ENCODE results near the gene CDC42EP2. TPM values are rescaled to one million over a fixed set of nuclear protein-coding genes. Genes with fewer than 3 reads are reported as not detected.

Gene CDC42EP2
- total RNA-seq, 1 donor from 2014 or later, result 26.7 TPM

DNA sequence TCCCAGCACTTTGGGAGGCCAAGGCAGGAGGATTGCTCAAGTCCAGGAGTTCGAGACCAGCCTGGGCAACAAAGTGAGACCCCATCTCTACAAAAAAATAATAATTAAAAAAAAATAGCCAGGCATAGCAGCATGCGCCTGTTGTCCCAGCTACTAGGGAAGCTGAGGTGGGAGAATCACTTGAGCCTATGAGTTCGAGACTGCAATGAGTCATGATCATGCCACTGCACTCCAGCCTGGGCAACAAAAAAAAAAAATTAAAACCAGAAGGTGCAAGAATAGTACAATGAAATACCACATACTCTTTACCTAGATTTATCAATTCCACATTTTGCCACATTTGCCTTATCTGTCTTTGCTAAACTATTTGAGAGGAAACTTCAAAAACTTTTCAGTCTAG, 27.2 kb downstream of the CDC42EP2 start:
- Histone ChIP-seq H3K9ac (ENCODE audit: low read length) (no peak overlapping the region), H3K27me3 (ENCODE audit: insufficient read depth, low read length) (no peaks in the 10 kb centered on the region), H3K36me3 (ENCODE audit: insufficient read depth, low read length) (peaks cover 58% of the 10 kb centered on the region), H4K20me1 (ENCODE audit: insufficient read depth, low read length) (peaks cover 71% of the 10 kb centered on the region), H3K27ac (ENCODE audit: low read depth, low read length) (no peak overlapping the region), H3K79me2 (ENCODE audit: insufficient read depth, low read length) (peaks cover 37% of the 10 kb centered on the region), H3K9me3 (ENCODE audit: insufficient read depth, low read depth, low read length) (no peaks in the 10 kb centered on the region), H2AFZ (ENCODE audit: low read depth, low read length) (no peak overlapping the region), H3K4me3 (ENCODE audit: insufficient read depth, low read depth, low read length) (no peak overlapping the region), H3K4me1 (ENCODE audit: insufficient read depth, low read length) (no peaks in the 10 kb centered on the region), H3K4me2 (ENCODE audit: low read length) (no peak overlapping the region)
- FAIRE-seq (no peak), DNase-seq (ENCODE audit: low read depth) (no peak)
- H3K4me3 Mint-ChIP-seq (ENCODE audit: unreplicated experiment), result no peak overlapping the region
- peaks cover 19% of the 10 kb centered on the region for H3K4me1 Mint-ChIP-seq (ENCODE audit: low read depth, unreplicated experiment)
- no peaks in the 10 kb centered on the region for H3K9me3 Mint-ChIP-seq (ENCODE audit: unreplicated experiment)
- TF ChIP-seq, protein P1, sequence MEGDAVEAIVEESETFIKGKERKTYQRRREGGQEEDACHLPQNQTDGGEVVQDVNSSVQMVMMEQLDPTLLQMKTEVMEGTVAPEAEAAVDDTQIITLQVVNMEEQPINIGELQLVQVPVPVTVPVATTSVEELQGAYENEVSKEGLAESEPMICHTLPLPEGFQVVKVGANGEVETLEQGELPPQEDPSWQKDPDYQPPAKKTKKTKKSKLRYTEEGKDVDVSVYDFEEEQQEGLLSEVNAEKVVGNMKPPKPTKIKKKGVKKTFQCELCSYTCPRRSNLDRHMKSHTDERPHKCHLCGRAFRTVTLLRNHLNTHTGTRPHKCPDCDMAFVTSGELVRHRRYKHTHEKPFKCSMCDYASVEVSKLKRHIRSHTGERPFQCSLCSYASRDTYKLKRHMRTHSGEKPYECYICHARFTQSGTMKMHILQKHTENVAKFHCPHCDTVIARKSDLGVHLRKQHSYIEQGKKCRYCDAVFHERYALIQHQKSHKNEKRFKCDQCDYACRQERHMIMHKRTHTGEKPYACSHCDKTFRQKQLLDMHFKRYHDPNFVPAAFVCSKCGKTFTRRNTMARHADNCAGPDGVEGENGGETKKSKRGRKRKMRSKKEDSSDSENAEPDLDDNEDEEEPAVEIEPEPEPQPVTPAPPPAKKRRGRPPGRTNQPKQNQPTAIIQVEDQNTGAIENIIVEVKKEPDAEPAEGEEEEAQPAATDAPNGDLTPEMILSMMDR (IDR thresholded peaks at IDR 0.05; ENCODE audit: insufficient read depth, low read depth, low read length), result no peak
- no peak for TF ChIP-seq EZH2 (IDR thresholded peaks at IDR 0.05; ENCODE audit: insufficient read depth, low read length)
- H3K36me3 Mint-ChIP-seq (ENCODE audit: low read depth, unreplicated experiment), result peaks cover 17% of the 10 kb centered on the region
- no peaks in the 10 kb centered on the region for H3K27me3 Mint-ChIP-seq (ENCODE audit: low read depth, unreplicated experiment)
- no peak overlapping the region for H3K27ac Mint-ChIP-seq (ENCODE audit: unreplicated experiment)

DNA sequence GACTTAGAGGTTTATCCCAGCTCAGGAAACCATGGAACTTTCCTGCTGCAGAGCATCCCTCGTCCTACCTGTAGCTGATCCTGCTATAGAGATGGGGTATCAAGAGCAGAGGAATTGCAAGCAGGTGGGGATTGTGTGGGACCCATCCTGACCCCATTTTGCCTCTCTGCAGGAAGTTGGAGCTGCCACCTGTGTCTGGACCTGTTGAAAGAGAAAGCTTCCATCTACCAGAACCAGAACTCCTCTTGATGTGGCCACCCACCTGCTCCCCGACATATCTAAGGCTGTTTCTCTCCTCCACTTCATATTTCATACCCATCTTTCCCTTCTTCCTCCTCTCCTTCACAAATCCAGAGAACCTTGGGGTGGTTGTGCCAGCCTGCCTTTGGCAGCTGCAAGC, 36.8 kb downstream of the CDC42EP2 start:
- peaks cover 35% of the 10 kb centered on the region for H4K20me1 ChIP-seq (ENCODE audit: insufficient read depth, low read length)
- H2AFZ ChIP-seq (ENCODE audit: low read depth, low read length), result no peak overlapping the region
- H3K4me3 Mint-ChIP-seq (ENCODE audit: unreplicated experiment), result no peak overlapping the region
- no peaks in the 10 kb centered on the region for H3K4me1 Mint-ChIP-seq (ENCODE audit: low read depth, unreplicated experiment)
- no peak overlapping the region for H3K4me3 ChIP-seq (ENCODE audit: insufficient read depth, low read depth, low read length)
- H3K27ac ChIP-seq (ENCODE audit: low read depth, low read length), result no peak overlapping the region
- DNase-seq (ENCODE audit: low read depth), result no peak
- H3K4me2 ChIP-seq (ENCODE audit: low read length), result no peak overlapping the region
- H3K9me3 ChIP-seq (ENCODE audit: insufficient read depth, low read depth, low read length), result no peaks in the 10 kb centered on the region
- peaks cover 17% of the 10 kb centered on the region for H3K4me1 ChIP-seq (ENCODE audit: insufficient read depth, low read length)
- no peaks in the 10 kb centered on the region for H3K79me2 ChIP-seq (ENCODE audit: insufficient read depth, low read length)
- no peak overlapping the region for H3K9ac ChIP-seq (ENCODE audit: low read length)
- H3K36me3 Mint-ChIP-seq (ENCODE audit: low read depth, unreplicated experiment), result peaks cover 13% of the 10 kb centered on the region
- H3K27me3 ChIP-seq (ENCODE audit: insufficient read depth, low read length), result peaks cover 5% of the 10 kb centered on the region
- H3K9me3 Mint-ChIP-seq (ENCODE audit: unreplicated experiment), result no peaks in the 10 kb centered on the region
- no peak for FAIRE-seq
- peaks cover 43% of the 10 kb centered on the region for H3K36me3 ChIP-seq (ENCODE audit: insufficient read depth, low read length)
- TF ChIP-seq EZH2 (IDR thresholded peaks at IDR 0.05; ENCODE audit: insufficient read depth, low read length), result no peak
- TF ChIP-seq, protein P1 (IDR thresholded peaks at IDR 0.05; ENCODE audit: insufficient read depth, low read depth, low read length), result no peak
- no peak overlapping the region for H3K27ac Mint-ChIP-seq (ENCODE audit: unreplicated experiment)
- peaks cover 9% of the 10 kb centered on the region for H3K27me3 Mint-ChIP-seq (ENCODE audit: low read depth, unreplicated experiment)

DNA sequence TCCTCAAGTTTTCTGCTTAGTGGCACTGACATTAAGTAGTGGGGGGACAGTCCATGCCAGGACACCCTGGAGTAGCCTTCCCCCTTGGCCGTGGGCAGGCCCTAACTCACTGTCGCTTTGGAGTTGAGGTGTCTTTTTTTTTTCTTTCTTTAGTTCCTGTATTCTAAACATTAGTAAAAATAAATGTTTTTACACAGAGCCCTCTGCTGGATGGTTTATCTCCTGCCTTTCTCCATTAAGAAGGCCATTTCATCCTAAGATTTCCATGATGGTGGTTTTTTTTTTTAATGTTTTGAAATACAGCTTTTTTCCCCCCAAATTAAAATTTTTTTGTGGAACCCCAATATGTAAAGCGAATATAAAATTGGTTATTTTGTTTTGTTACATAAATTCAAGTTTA, 38.1 kb downstream of the CDC42EP2 start:
- TF ChIP-seq, protein P1 (IDR thresholded peaks at IDR 0.05; ENCODE audit: insufficient read depth, low read depth, low read length), result peak; percentile 40
- TF ChIP-seq EZH2 (IDR thresholded peaks at IDR 0.05; ENCODE audit: insufficient read depth, low read length), result no peak
- H3K9me3 ChIP-seq (ENCODE audit: insufficient read depth, low read depth, low read length), result no peaks in the 10 kb centered on the region
- no peak overlapping the region for H3K4me3 ChIP-seq (ENCODE audit: insufficient read depth, low read depth, low read length)
- Mint-ChIP-seq H3K27ac (ENCODE audit: unreplicated experiment) (no peak overlapping the region), H3K4me3 (ENCODE audit: unreplicated experiment) (no peak overlapping the region), H3K9me3 (ENCODE audit: unreplicated experiment) (no peaks in the 10 kb centered on the region), H3K4me1 (ENCODE audit: low read depth, unreplicated experiment) (peaks cover 4% of the 10 kb centered on the region), H3K27me3 (ENCODE audit: low read depth, unreplicated experiment) (peaks cover 21% of the 10 kb centered on the region), H3K36me3 (ENCODE audit: low read depth, unreplicated experiment) (peaks cover 10% of the 10 kb centered on the region)
- H2AFZ ChIP-seq (ENCODE audit: low read depth, low read length), result no peak overlapping the region
- H4K20me1 ChIP-seq (ENCODE audit: insufficient read depth, low read length), result peaks cover 34% of the 10 kb centered on the region
- no peaks in the 10 kb centered on the region for H3K79me2 ChIP-seq (ENCODE audit: insufficient read depth, low read length)
- H3K4me1 ChIP-seq (ENCODE audit: insufficient read depth, low read length), result peaks cover 17% of the 10 kb centered on the region
- no peak overlapping the region for H3K27ac ChIP-seq (ENCODE audit: low read depth, low read length)
- DNase-seq (ENCODE audit: low read depth), result no peak
- H3K36me3 ChIP-seq (ENCODE audit: insufficient read depth, low read length), result peaks cover 39% of the 10 kb centered on the region
- H3K9ac ChIP-seq (ENCODE audit: low read length), result no peak overlapping the region
- no peak for FAIRE-seq
- no peak overlapping the region for H3K4me2 ChIP-seq (ENCODE audit: low read length)
- peaks cover 16% of the 10 kb centered on the region for H3K27me3 ChIP-seq (ENCODE audit: insufficient read depth, low read length)

All from astrocyte (in vitro differentiated cells and primary cell).